Effector memory CD8-positive, alpha-beta T cell (primary cell): ENCODE data around the gene PDLIM1.

Experiments
- ATAC-seq: fragments of 150-1000 bp; cut with Tn5 transposase; replicated peaks from 2 replicates; pipeline ENCODE4 v1.10.0; 2021; ENCODE audit warnings: mild to moderate bottlenecking, moderate library complexity
- DNase-seq, 3 experiments: peaks; one replicate each; pipeline ENCODE4 v3.0.0; 2021
- H3K27ac Mint-ChIP-seq, 2 donors: one replicate each; pipeline ENCODE4 v1.8.0; 2022; ENCODE audit warnings: mild to moderate bottlenecking in 2 of 2, mixed read lengths in 2 of 2, moderate library complexity in 2 of 2
- H3K27me3 Mint-ChIP-seq, 2 donors: one replicate each; pipeline ENCODE4 v1.8.0; 2022; ENCODE audit warnings: mixed read lengths in 2 of 2
- H3K36me3 Mint-ChIP-seq: one replicate; pipeline ENCODE4 v1.8.0; 2022; ENCODE audit warnings: mild to moderate bottlenecking, moderate library complexity, mixed read lengths; ENCODE audit not compliant: insufficient read depth
- H3K4me1 Mint-ChIP-seq, 2 donors: one replicate each; pipeline ENCODE4 v1.8.0; 2022; ENCODE audit warnings: low read depth in 2 of 2, mixed read lengths in 2 of 2
- H3K4me3 Mint-ChIP-seq, 2 donors: one replicate each; pipeline ENCODE4 v1.8.0; 2022; ENCODE audit warnings: mild to moderate bottlenecking in 2 of 2, mixed read lengths in 2 of 2, moderate library complexity in 2 of 2
- H3K9me3 Mint-ChIP-seq, 2 donors: one replicate each; pipeline ENCODE4 v1.8.0; 2022; ENCODE audit warnings: mixed read lengths in 2 of 2

The PDLIM1 gene

DNA sequence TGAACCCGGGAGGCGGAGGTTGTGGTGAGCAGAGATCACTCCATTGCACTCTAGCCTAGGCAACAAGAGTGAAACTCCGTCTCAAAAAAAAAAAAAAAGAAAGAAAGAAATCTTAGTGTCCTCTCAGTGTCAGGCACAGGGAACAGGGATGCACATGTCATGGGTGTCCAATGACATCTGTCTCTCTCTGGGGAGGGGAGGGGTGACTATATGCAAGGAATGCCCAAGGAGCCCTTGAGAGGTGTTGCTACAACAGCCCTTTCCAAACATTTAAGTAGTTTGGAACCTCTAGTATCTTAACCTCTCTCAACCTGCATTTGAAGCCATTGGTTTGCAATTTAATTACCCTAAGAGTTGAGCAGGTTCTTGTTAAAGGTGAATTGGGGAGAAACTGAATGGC, 28.9 kb downstream of the PDLIM1 start:
- H3K27me3 Mint-ChIP-seq = no peaks in the 10 kb centered on the region
- no peak overlapping the region for H3K4me3 Mint-ChIP-seq
- DNase-seq = no peak
- peaks cover 7% of the 10 kb centered on the region for H3K36me3 Mint-ChIP-seq
- ATAC-seq = no peak
- peaks cover 0 to 5% of the 10 kb centered on the region in 2 donors for H3K4me1 Mint-ChIP-seq
- H3K9me3 Mint-ChIP-seq = no peaks in the 10 kb centered on the region
- no peak overlapping the region for H3K27ac Mint-ChIP-seq

- Mint-ChIP-seq H3K27me3 (no peaks in the 10 kb centered on the region), H3K4me1 (no peaks in the 10 kb centered on the region), H3K9me3 (no peaks in the 10 kb centered on the region), H3K27ac (no peak overlapping the region), H3K4me3 (no peak overlapping the region), H3K36me3 (peaks cover 7% of the 10 kb centered on the region)
- ATAC-seq (no peak), DNase-seq (no peak)
These were observed 29.8 kb downstream of the PDLIM1 start for GRCh38 chr10:95260909-95261552.

DNA sequence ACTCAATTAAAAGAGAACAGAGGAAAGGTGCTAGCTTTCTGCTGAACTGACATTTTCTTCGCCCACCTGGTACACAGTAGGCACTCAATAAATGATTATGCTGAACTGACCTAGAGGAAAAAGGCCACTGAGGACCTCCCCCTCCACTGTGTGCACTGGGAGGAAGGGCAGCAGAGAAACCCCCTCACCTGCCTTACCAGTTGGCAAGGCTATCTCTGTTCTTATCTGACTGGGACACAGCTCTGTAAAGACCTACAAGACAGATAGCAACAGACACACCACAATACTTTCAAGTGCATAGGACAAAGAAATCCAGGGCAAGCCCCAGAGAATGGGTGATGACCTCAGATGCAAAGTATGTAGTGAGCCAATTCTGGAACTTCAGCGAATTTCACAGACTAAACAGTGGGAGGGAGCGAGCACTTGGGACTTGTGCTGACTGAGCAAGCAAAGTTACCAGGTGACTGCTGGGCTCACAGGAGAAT, 30.4 kb downstream of the PDLIM1 start:
- Mint-ChIP-seq H3K36me3 (peaks cover 7% of the 10 kb centered on the region), H3K9me3 (no peaks in the 10 kb centered on the region), H3K4me1 (no peaks in the 10 kb centered on the region), H3K27ac (no peak overlapping the region), H3K27me3 (no peaks in the 10 kb centered on the region), H3K4me3 (no peak overlapping the region)
- DNase-seq (no peak), ATAC-seq (no peak)

GRCh38 chr10:95257849-95258248, 33.0 kb downstream of the PDLIM1 start:
- no peaks in the 10 kb centered on the region for H3K27me3 Mint-ChIP-seq
- no peaks in the 10 kb centered on the region for H3K9me3 Mint-ChIP-seq
- ATAC-seq (no peak), DNase-seq (no peak)
- no peaks in the 10 kb centered on the region for H3K4me1 Mint-ChIP-seq
- no peak overlapping the region for H3K4me3 Mint-ChIP-seq
- peaks cover 3% of the 10 kb centered on the region for H3K36me3 Mint-ChIP-seq
- H3K27ac Mint-ChIP-seq = no peak overlapping the region

DNA sequence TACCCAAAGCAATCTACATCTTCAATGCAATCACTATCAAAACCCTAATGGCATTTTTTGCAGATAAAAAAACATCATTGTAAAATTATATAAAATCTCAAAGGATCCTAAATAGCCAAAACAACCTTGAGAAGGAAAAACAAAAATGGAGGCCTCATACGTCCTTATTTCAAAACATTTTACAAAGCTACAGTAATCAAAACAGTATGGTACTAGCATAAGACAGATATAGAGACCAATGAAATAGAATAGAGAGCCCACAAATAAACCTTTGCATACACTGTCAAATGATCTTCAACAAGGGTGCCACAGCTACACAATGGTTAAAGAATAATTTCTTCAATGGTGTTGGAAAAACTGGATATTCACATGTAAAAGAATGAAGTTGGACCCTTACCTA, 34.5 kb downstream of the PDLIM1 start:
- H3K4me3 Mint-ChIP-seq = no peak overlapping the region
- H3K27me3 Mint-ChIP-seq = peaks cover 0 to 1% of the 10 kb centered on the region in 2 donors
- H3K9me3 Mint-ChIP-seq = no peaks in the 10 kb centered on the region
- ATAC-seq (no peak), DNase-seq (no peak)
- H3K4me1 Mint-ChIP-seq = no peaks in the 10 kb centered on the region
- no peak overlapping the region for H3K27ac Mint-ChIP-seq
- H3K36me3 Mint-ChIP-seq = peaks cover 6% of the 10 kb centered on the region

DNA sequence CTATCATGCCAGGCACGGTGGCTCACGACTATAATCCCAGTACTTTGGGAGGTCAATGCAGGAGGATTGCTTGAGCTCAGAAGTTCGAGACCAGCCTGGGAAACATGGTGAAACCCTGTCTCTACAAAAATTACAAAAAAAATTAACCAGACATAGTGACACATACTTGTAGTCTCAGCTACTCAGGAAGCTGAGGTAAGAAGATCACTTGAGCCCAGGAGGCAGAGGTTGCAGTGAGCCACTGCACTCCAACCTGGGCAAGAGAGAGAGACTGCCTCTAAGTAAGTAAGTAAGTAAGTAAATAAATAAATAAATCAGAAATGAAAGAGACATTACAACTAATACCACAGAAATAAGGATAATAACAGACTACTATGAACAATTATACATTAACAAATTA, 36.2 kb downstream of the PDLIM1 start:
- Mint-ChIP-seq H3K4me1 (no peaks in the 10 kb centered on the region), H3K27ac (no peak overlapping the region), H3K27me3 (peaks cover 0 to 9% of the 10 kb centered on the region in 2 donors), H3K9me3 (no peaks in the 10 kb centered on the region), H3K4me3 (no peak overlapping the region), H3K36me3 (peaks cover 6% of the 10 kb centered on the region)
- ATAC-seq = no peak
- DNase-seq = no peak

GRCh38 chr10:95253686-95254085, 37.1 kb downstream of the PDLIM1 start:
- Mint-ChIP-seq H3K27ac (no peak overlapping the region), H3K36me3 (peaks cover 6% of the 10 kb centered on the region), H3K4me1 (no peaks in the 10 kb centered on the region), H3K4me3 (no peak overlapping the region), H3K27me3 (peaks cover 0 to 9% of the 10 kb centered on the region in 2 donors), H3K9me3 (no peaks in the 10 kb centered on the region)
- DNase-seq (no peak), ATAC-seq (no peak)

GRCh38 chr10:95253007-95253406, 37.8 kb downstream of the PDLIM1 start:
- Mint-ChIP-seq H3K4me1 (no peaks in the 10 kb centered on the region), H3K36me3 (peaks cover 3% of the 10 kb centered on the region), H3K27me3 (peaks cover 0 to 9% of the 10 kb centered on the region in 2 donors), H3K9me3 (no peaks in the 10 kb centered on the region), H3K4me3 (no peak overlapping the region), H3K27ac (peak overlapping the region in 1 of 2 donors; percentile 5)
- DNase-seq (no peak), ATAC-seq (no peak)

GRCh38 chr10:95250856-95251255, 39.9 kb downstream of the PDLIM1 start:
- Mint-ChIP-seq H3K36me3 (peaks cover 3% of the 10 kb centered on the region), H3K27me3 (peaks cover 0 to 14% of the 10 kb centered on the region in 2 donors), H3K4me3 (no peak overlapping the region), H3K27ac (no peak overlapping the region), H3K9me3 (no peaks in the 10 kb centered on the region), H3K4me1 (peaks cover under 1% of the 10 kb centered on the region in 2 donors)
- DNase-seq = no peak
- ATAC-seq = no peak

DNA sequence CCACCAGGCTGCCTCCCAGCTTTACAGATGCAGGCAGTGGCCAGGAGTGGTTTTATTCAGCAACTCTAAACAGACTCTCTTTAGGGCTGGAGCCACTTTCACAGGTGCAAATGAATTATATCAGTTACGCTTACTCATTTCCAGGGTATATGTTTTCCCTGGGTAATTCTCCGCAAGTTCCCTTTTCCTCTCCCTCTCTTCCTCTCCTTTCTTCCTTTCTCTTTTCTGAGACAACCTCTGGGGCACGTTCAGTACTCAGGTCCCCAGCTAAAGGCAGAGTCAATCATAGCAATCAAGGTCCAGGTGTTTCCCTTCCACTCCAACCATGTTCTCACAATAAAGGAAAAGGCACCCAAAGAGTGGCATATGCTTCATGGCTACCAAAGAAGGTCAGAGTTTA, 41.3 kb downstream of the PDLIM1 start:
- H3K27ac Mint-ChIP-seq = no peak overlapping the region
- ATAC-seq (no peak), DNase-seq (no peak)
- H3K27me3 Mint-ChIP-seq = peaks cover 0 to 24% of the 10 kb centered on the region in 2 donors
- no peaks in the 10 kb centered on the region for H3K9me3 Mint-ChIP-seq
- no peak overlapping the region for H3K4me3 Mint-ChIP-seq
- H3K4me1 Mint-ChIP-seq = peaks cover 3% of the 10 kb centered on the region in 2 donors
- peaks cover 3% of the 10 kb centered on the region for H3K36me3 Mint-ChIP-seq

DNA sequence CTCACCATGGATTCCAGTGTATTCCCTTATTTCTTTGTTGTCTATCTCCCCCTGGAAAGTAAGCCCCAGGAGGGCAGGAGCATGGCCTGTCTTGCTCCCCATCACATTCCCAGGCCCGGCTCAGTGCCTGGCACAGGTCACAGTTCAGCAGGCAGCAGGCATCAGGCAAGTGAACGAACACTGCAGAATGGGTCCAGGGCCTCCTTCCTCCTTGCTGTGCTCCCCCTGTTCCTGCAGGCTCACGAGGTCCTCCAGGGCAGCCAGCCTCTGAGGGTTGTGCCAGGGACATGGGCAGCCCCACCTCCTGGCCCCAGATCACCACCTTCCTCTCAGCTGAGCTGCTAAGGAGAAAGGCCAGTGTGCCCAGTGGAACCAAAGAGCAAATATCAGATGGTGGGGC, 41.8 kb downstream of the PDLIM1 start:
- Mint-ChIP-seq H3K4me3 (no peak overlapping the region), H3K27me3 (peaks cover 0 to 24% of the 10 kb centered on the region in 2 donors), H3K27ac (no peak overlapping the region), H3K4me1 (peaks cover 3% of the 10 kb centered on the region in 2 donors), H3K9me3 (no peaks in the 10 kb centered on the region), H3K36me3 (peaks cover 3% of the 10 kb centered on the region)
- DNase-seq = no peak
- no peak for ATAC-seq

DNA sequence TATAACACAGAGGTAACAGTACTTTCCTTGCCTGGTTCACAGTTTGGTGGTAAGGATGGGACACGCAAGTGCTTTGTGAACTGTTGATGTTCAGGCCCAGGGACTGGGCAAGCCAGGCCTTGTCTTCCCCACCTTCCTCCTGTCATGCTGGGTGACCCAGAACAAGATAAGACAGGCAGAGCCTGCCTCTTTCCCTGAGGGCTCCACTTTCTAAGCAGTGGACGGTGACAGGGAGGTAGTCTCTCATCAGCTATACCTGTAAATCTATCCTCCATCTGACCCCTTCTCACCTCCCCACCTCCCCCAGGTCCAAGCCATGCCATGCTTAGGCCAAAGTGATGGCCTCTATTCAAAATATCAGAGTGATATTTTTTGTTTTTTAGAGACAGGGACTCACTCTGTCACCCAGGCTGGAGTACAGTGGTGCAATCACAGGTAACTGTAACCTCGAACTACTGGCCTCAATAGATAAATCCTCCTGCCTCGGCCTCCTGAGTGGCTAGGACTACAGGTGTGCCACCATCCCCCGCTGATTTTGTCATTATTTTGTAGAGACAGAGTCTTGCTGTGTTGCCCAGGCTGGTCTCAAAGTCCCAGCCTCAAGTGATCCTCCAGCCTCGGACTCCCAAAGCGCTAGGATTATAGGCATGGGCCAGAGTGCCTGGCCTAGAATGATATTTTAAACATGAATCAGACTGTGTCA, 42.8 kb downstream of the PDLIM1 start:
- H3K27ac Mint-ChIP-seq = peak overlapping the region in 1 of 2 donors; percentile 18
- no peaks in the 10 kb centered on the region for H3K9me3 Mint-ChIP-seq
- H3K36me3 Mint-ChIP-seq = peaks cover 3% of the 10 kb centered on the region
- peaks cover 3% of the 10 kb centered on the region in 2 donors for H3K4me1 Mint-ChIP-seq
- H3K27me3 Mint-ChIP-seq = peaks cover 0 to 24% of the 10 kb centered on the region in 2 donors
- ATAC-seq = no peak
- no peak for DNase-seq
- H3K4me3 Mint-ChIP-seq = no peak overlapping the region

GRCh38 chr10:95247200-95247880, 43.5 kb downstream of the PDLIM1 start:
- Mint-ChIP-seq H3K4me1 (peaks cover 3% of the 10 kb centered on the region in 2 donors), H3K4me3 (no peak overlapping the region), H3K27me3 (peaks cover 0 to 24% of the 10 kb centered on the region in 2 donors), H3K27ac (peak overlapping the region in 1 of 2 donors; percentile 18), H3K36me3 (peaks cover 3% of the 10 kb centered on the region), H3K9me3 (no peaks in the 10 kb centered on the region)
- no peak for ATAC-seq
- DNase-seq = no peak
